B cell (primary cell): ENCODE results near the gene OTUD5. TPM values are rescaled to one million over a fixed set of nuclear protein-coding genes. Genes with fewer than 3 reads are reported as not detected.

ENCODE experiments used
- ATAC-seq: fragments of 200-7000 bp; cut with Tn5 transposase; one replicate; pipeline ENCODE4 v1.10.0; 2021; ENCODE audit warnings: low read depth, mild to moderate bottlenecking, moderate number of reproducible peaks, moderate library complexity
- CTCF ChIA-PET: fragments of 350-600 bp; sonication (Branson Sonifier 250); formaldehyde crosslinking; loops from one replicate; lab custom pipeline; 2021; ENCODE audit warnings: antibody characterized with exemption, inconsistent platforms; lab: Charles Lee
- POLR2A ChIA-PET: fragments of 350-600 bp; sonication (Branson Sonifier 250); formaldehyde crosslinking; loops from one replicate; lab custom pipeline; 2021; ENCODE audit warnings: antibody characterized with exemption; lab: Charles Lee
- DNase-seq: peaks from one replicate; pipeline ENCODE4 v3.0.0; 2013
- H2AFZ ChIP-seq: 2 replicates; pipeline ENCODE4 v1.6.1; 2012; ENCODE audit warnings: mild to moderate bottlenecking, low read depth, low read length; ENCODE audit not compliant: insufficient read depth, poor library complexity, severe bottlenecking
- H3K27ac ChIP-seq, 2 donors: 1 replicate in 1 of 2; 2 replicates in 1 of 2; pipeline ENCODE4 v1.5.1; 2012 to 2013; ENCODE audit warnings: low read length in 2 of 2, mild to moderate bottlenecking in 2 of 2, moderate library complexity in 1 of 2
- H3K27me3 ChIP-seq, 4 experiments: fragments of 200-600 bp in 1 of 4; sonication (generic) in 1 of 4; replicated peaks in 1 of 4; 1 replicate in 2 of 4; 2 replicates in 2 of 4; pipeline versions ENCODE4 v1.6.1 to v1.7.0; 2013 to 2016; ENCODE audit warnings: low read length in 3 of 4, mild to moderate bottlenecking in 2 of 4, mixed read lengths in 1 of 4, moderate library complexity in 1 of 4; ENCODE audit not compliant: insufficient read depth in 4 of 4, control insufficient read depth in 3 of 4; ENCODE audit errors: control extremely low read depth in 1 of 4
- H3K36me3 ChIP-seq, 2 experiments: replicated peaks in 1 of 2; 1 replicate in 1 of 2; 2 replicates in 1 of 2; pipeline versions ENCODE4 v1.6.1 to v1.7.1; 2013; ENCODE audit warnings: low read length in 1 of 2; ENCODE audit not compliant: insufficient read depth in 2 of 2, control insufficient read depth in 1 of 2; ENCODE audit errors: control extremely low read depth in 1 of 2, extremely low read depth in 1 of 2
- H3K4me1 ChIP-seq, 2 donors: fragments of 200-600 bp in 1 of 2; sonication (generic) in 1 of 2; 1 replicate in 1 of 2; 2 replicates in 1 of 2; pipeline versions ENCODE4 v1.5.1 to v1.6.1; 2013 to 2017; ENCODE audit warnings: low read length in 2 of 2; ENCODE audit not compliant: control insufficient read depth in 2 of 2, insufficient read depth in 2 of 2
- H3K4me2 ChIP-seq: replicated peaks from 2 replicates; pipeline ENCODE3; 2012; ENCODE audit warnings: mild to moderate bottlenecking, low read depth, low read length; ENCODE audit not compliant: poor library complexity, severe bottlenecking
- H3K4me3 ChIP-seq, 5 experiments: fragments of 200-600 bp in 1 of 5; sonication (generic) in 1 of 5; 1 replicate in 3 of 5; 2 replicates in 2 of 5; pipeline versions ENCODE4 v1.5.1 to v1.7.0; 2011 to 2016; ENCODE audit warnings: low read length in 4 of 5, mild to moderate bottlenecking in 4 of 5, low read depth in 2 of 5, control low read depth in 1 of 5, moderate library complexity in 1 of 5; ENCODE audit not compliant: insufficient read depth in 1 of 5; ENCODE audit errors: control extremely low read depth in 1 of 5, extremely low read depth in 1 of 5
- H3K79me2 ChIP-seq: fragments of 200-600 bp; sonication (generic); one replicate; pipeline ENCODE4 v1.6.0; 2016; ENCODE audit warnings: low read length; ENCODE audit not compliant: control insufficient read depth, insufficient read depth
- H3K9ac ChIP-seq: fragments of 200-600 bp; sonication (generic); 2 replicates; pipeline ENCODE4 v1.6.1; 2017; ENCODE audit warnings: mild to moderate bottlenecking, low read length, moderate library complexity
- H3K9me3 ChIP-seq, 3 donors: one replicate each; pipeline versions ENCODE4 v1.6.1 to v1.7.1; 2013; ENCODE audit warnings: low read length in 2 of 3; ENCODE audit not compliant: control insufficient read depth in 2 of 3, insufficient read depth in 1 of 3; ENCODE audit errors: control extremely low read depth in 1 of 3
- H4K20me1 ChIP-seq: 2 replicates; pipeline ENCODE4 v1.6.0; 2012; ENCODE audit warnings: mild to moderate bottlenecking, low read length; ENCODE audit not compliant: insufficient read depth, control insufficient read depth, poor library complexity, severe bottlenecking
- H3K27ac Mint-ChIP-seq: one replicate; pipeline ENCODE4 v1.8.0; 2021; ENCODE audit warnings: mixed read lengths
- H3K27me3 Mint-ChIP-seq: one replicate; pipeline ENCODE4 v1.8.0; 2021; ENCODE audit warnings: mixed read lengths
- H3K4me1 Mint-ChIP-seq: one replicate; pipeline ENCODE4 v1.8.0; 2021; ENCODE audit warnings: mixed read lengths
- H3K4me3 Mint-ChIP-seq: one replicate; pipeline ENCODE4 v1.8.0; 2021; ENCODE audit warnings: mixed read lengths
- H3K9me3 Mint-ChIP-seq: one replicate; pipeline ENCODE4 v1.8.0; 2022; ENCODE audit warnings: mixed read lengths; ENCODE audit not compliant: insufficient read depth
- EZH2 ChIP-seq: IDR thresholded peaks from 2 replicates; pipeline ENCODE4 v1.6.1; 2012; ENCODE audit warnings: borderline replicate concordance, low read depth, mild to moderate bottlenecking, moderate library complexity, low read length; ENCODE audit not compliant: insufficient read depth, poor library complexity, severe bottlenecking
- WGBS: methylation state at CpG from one replicate; pipeline ENCODE4 v1.1.5; 2013; ENCODE audit warnings: missing lambda C conversion rate; ENCODE audit not compliant: insufficient coverage; 5-methylcytosine and 5-hydroxymethylcytosine counted together
- intact Hi-C: fragments of 100-400 bp; cut with micrococcal nuclease; formaldehyde crosslinking; loops from one replicate; pipeline ENCODE4 v1.10.0; 2022
- polyA plus RNA-seq: library from polyadenylated mRNA; depleted of rRNA; stranded (reverse); fragments of >200 nt; gene quantifications from 2 replicates; pipeline ENCODE4 v1.2.3, GENCODE V29; 2012
- total RNA-seq, 2 donors: library from RNA; stranded (reverse); fragments of 120-200 nt in 1 of 2; gene quantifications; 1 replicate in 1 of 2; 2 replicates in 1 of 2; pipeline versions ENCODE4 v1.2.3 to v1.2.4, GENCODE V29; 2013 to 2022
- TF ChIP-seq, protein P1 (sequence below): fragments of 200-600 bp; IDR thresholded peaks from one replicate; pipeline ENCODE4 v1.8.0; 2022; ENCODE audit warnings: antibody characterized with exemption, mild to moderate bottlenecking

OTUD5 gene
- total and polyA plus RNA-seq, 2 donors (not counting 1 experiment from before 2014, with no cell fraction given): 105 to 116 TPM

DNA sequence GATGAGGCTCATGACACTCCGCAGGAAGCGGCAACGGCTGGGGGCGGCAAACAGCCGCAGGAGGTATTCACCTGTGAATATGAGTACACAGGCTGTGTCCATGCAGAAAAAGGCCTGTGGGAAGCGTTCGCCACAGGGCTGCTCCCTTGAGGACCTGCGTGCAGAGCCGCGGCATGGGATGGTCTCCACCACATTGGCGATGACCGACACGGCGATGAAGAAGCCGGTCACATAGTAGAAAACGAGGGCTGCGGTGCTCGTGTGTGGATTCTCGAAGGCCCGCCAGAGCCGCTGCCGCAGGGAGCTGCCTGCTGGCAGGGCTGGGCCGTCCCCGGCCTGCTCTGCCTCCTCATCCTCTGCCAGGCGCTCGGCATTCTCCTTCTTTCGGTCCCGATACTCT lies 12.1 kb upstream of the OTUD5 start:
- no peaks in the 10 kb centered on the region for H3K9me3 ChIP-seq
- H4K20me1 ChIP-seq: no peaks in the 10 kb centered on the region
- Mint-ChIP-seq H3K27ac (no peak overlapping the region), H3K4me3 (no peak overlapping the region), H3K9me3 (no peaks in the 10 kb centered on the region), H3K27me3 (no peaks in the 10 kb centered on the region), H3K4me1 (peaks cover 15% of the 10 kb centered on the region)
- H3K27me3 ChIP-seq: no peaks in the 10 kb centered on the region
- DNase-seq: no peak
- no peak overlapping the region for H3K9ac ChIP-seq
- intact Hi-C loops: no loop called here
- no peaks in the 10 kb centered on the region for H3K79me2 ChIP-seq
- H3K4me1 ChIP-seq: peaks cover 12 to 14% of the 10 kb centered on the region in 2 donors
- no peak overlapping the region for H3K4me2 ChIP-seq
- TF ChIP-seq, protein P1, sequence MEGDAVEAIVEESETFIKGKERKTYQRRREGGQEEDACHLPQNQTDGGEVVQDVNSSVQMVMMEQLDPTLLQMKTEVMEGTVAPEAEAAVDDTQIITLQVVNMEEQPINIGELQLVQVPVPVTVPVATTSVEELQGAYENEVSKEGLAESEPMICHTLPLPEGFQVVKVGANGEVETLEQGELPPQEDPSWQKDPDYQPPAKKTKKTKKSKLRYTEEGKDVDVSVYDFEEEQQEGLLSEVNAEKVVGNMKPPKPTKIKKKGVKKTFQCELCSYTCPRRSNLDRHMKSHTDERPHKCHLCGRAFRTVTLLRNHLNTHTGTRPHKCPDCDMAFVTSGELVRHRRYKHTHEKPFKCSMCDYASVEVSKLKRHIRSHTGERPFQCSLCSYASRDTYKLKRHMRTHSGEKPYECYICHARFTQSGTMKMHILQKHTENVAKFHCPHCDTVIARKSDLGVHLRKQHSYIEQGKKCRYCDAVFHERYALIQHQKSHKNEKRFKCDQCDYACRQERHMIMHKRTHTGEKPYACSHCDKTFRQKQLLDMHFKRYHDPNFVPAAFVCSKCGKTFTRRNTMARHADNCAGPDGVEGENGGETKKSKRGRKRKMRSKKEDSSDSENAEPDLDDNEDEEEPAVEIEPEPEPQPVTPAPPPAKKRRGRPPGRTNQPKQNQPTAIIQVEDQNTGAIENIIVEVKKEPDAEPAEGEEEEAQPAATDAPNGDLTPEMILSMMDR: no peak
- no peak for TF ChIP-seq EZH2
- WGBS: 96% methylated on average over 25 of the region's 28 CpGs
- ChIA-PET CTCF (no interaction called here), POLR2A (no interaction called here)
- no peak overlapping the region for H3K4me3 ChIP-seq
- ATAC-seq: no peak
- no peak overlapping the region for H2AFZ ChIP-seq
- no peak overlapping the region for H3K27ac ChIP-seq
- H3K36me3 ChIP-seq: no peaks in the 10 kb centered on the region

DNA sequence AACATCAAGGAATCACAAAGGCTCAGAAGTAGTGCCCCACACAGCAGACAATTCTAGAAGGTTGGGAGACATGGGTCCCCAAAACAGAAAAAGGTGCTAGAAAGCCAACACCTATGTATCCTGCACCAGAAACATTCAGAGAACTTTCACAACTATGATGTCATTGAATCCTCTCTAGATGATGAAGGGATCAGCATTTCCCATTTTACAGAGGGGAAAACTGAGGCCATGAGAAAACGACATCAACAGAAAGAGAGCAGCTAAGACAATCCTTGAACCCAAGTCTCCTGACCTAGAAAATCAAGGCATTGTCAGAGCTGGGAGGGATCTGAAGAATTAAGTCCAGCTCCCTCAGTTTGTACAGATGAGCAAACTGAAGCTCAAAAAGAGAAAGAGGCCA lies 11.0 kb upstream of the OTUD5 start:
- Histone ChIP-seq H3K9ac (no peak overlapping the region), H3K9me3 (no peaks in the 10 kb centered on the region), H3K4me3 (no peak overlapping the region), H3K36me3 (no peaks in the 10 kb centered on the region), H3K4me1 (peaks cover 17 to 20% of the 10 kb centered on the region in 2 donors), H2AFZ (no peak overlapping the region), H3K79me2 (no peaks in the 10 kb centered on the region), H4K20me1 (no peaks in the 10 kb centered on the region), H3K4me2 (no peak overlapping the region), H3K27ac (no peak overlapping the region), H3K27me3 (no peaks in the 10 kb centered on the region)
- ATAC-seq: no peak
- ChIA-PET CTCF (interaction anchor here (0.6 kb wide), 1 partner anchor 55 kb away, joined by 5 read pairs; no protein-coding TSS in a partner anchor), POLR2A (no interaction called here)
- Mint-ChIP-seq H3K9me3 (no peaks in the 10 kb centered on the region), H3K4me1 (peaks cover 20% of the 10 kb centered on the region), H3K27me3 (no peaks in the 10 kb centered on the region), H3K27ac (no peak overlapping the region), H3K4me3 (no peak overlapping the region)
- no peak for DNase-seq
- no CpG with 5 or more reads among the region's 1 CpG for WGBS
- intact Hi-C loops: no loop called here
- TF ChIP-seq, protein P1: no peak
- TF ChIP-seq EZH2: no peak
